K562 (cell line): ENCODE measurements around the gene PCCA.

Source experiments
- BHLHE40 ChIP-seq: IDR thresholded peaks from 2 replicates; pipeline ENCODE4 v1.6.1; 2011; ENCODE audit warnings: low read length, improper control_type of control experiment
- CTCF ChIP-seq, 3 experiments: IDR thresholded peaks in 2 of 3; conservative IDR thresholded peaks in 1 of 3; 2 replicates each; pipeline ENCODE4 v1.5.1; 2011 to 2012; ENCODE audit warnings: low read length in 3 of 3, mild to moderate bottlenecking in 3 of 3, control low read depth in 2 of 3, improper control_type of control experiment in 1 of 3, inconsistent platforms in 1 of 3, low read depth in 1 of 3, mixed read lengths in 1 of 3, moderate library complexity in 1 of 3; ENCODE audit not compliant: insufficient read depth in 2 of 3
- MIER1 ChIP-seq: fragments of 450-650 bp; IDR thresholded peaks from 2 replicates; pipeline ENCODE4 v1.6.1; 2016; ENCODE audit warnings: antibody characterized with exemption, mild to moderate bottlenecking, low read depth
- RFX5 ChIP-seq: IDR thresholded peaks from 2 replicates; pipeline ENCODE4 v1.6.1; 2011; ENCODE audit warnings: low read depth, mild to moderate bottlenecking, improper control_type of control experiment, low read length
- YY1 ChIP-seq, 3 experiments: IDR thresholded peaks; 2 replicates each; pipeline ENCODE4 v1.6.1; 2011; ENCODE audit warnings: low read length in 2 of 3, mild to moderate bottlenecking in 2 of 3, moderate library complexity in 2 of 3, borderline replicate concordance in 1 of 3, control low read depth in 1 of 3, low read depth in 1 of 3; ENCODE audit not compliant: insufficient read depth in 3 of 3, insufficient replicate concordance in 2 of 3, control insufficient read depth in 1 of 3, insufficient read length in 1 of 3; ENCODE audit errors: extremely low read depth in 1 of 3
- ZNF707 ChIP-seq: fragments of 250-450 bp; sonication (Bioruptor Pico); conservative IDR thresholded peaks from 2 replicates; pipeline ENCODE4 v1.8.0; 2022; ENCODE audit warnings: inconsistent platforms, mild to moderate bottlenecking, moderate library complexity
- ZNF778 ChIP-seq: fragments of 450-650 bp; formaldehyde crosslinking; IDR thresholded peaks from 2 replicates; pipeline ENCODE4 v1.4.0; 2020; ENCODE audit warnings: mild to moderate bottlenecking, moderate library complexity
- TF ChIP-seq, protein P1 (sequence below): sonication (generic); formaldehyde crosslinking; IDR thresholded peaks from 2 replicates; pipeline ENCODE4 v1.8.0; 2022; ENCODE audit warnings: mild to moderate bottlenecking, missing genetic modification reagents
- TF ChIP-seq, protein P2 (sequence below): fragments of 450-650 bp; IDR thresholded peaks from 2 replicates; pipeline ENCODE4 v1.6.1; 2016; ENCODE audit warnings: missing biosample characterization, missing genetic modification characterization

DNA sequence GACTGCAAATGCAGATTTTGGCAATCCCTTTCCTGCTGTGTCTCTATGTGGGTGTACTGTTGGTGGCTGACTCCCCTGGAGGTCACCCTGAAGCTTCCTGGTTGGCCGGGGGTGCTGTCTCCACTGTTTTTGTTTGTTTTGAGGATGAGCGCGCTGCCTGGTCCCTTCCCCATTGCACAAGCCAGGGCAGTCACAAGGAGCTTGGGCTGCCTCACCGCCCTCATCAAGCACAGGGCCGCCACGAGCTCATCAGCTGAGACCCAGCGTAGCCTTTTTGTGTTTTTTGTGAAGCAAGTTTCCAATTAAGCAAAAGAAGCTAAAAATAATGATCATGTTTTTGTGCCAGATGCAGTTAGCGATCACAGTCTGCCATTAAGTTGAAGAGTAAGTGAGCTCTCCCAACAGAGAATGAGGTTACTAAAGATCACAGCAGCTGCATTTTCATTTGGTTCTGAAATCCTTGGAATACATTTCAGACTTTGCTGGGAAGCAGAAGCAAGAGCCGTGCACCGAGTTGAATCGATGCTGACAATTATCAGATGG lies 441.8 kb downstream of the PCCA start:
- TF ChIP-seq BHLHE40 (no peak), ZNF707 (no peak), ZNF778 (CRISPR knock-in tag) (no peak), RFX5 (no peak), CTCF (IDR thresholded peaks at IDR 0.05 in 2 of 3, conservative IDR thresholded peaks at IDR 0.05 in 1 of 3; ENCODE audit: insufficient read depth in 2 of 3, low read depth in 1 of 3, low read length in 3 of 3) (no peak), YY1 (IDR thresholded peaks at IDR 0.05; ENCODE audit: borderline replicate concordance in 1 of 3, control insufficient read depth in 1 of 3, extremely low read depth in 1 of 3, insufficient read depth in 3 of 3, insufficient read length in 1 of 3, insufficient replicate concordance in 2 of 3, low read depth in 1 of 3, low read length in 2 of 3) (no peak), MIER1 (no peak)
- TF ChIP-seq, protein P1, sequence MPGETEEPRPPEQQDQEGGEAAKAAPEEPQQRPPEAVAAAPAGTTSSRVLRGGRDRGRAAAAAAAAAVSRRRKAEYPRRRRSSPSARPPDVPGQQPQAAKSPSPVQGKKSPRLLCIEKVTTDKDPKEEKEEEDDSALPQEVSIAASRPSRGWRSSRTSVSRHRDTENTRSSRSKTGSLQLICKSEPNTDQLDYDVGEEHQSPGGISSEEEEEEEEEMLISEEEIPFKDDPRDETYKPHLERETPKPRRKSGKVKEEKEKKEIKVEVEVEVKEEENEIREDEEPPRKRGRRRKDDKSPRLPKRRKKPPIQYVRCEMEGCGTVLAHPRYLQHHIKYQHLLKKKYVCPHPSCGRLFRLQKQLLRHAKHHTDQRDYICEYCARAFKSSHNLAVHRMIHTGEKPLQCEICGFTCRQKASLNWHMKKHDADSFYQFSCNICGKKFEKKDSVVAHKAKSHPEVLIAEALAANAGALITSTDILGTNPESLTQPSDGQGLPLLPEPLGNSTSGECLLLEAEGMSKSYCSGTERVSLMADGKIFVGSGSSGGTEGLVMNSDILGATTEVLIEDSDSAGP (CRISPR knock-in tag): no peak
- TF ChIP-seq, protein P2, sequence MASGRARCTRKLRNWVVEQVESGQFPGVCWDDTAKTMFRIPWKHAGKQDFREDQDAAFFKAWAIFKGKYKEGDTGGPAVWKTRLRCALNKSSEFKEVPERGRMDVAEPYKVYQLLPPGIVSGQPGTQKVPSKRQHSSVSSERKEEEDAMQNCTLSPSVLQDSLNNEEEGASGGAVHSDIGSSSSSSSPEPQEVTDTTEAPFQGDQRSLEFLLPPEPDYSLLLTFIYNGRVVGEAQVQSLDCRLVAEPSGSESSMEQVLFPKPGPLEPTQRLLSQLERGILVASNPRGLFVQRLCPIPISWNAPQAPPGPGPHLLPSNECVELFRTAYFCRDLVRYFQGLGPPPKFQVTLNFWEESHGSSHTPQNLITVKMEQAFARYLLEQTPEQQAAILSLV: no peak
